Measurements from ENCODE around the gene MYOC.

MYOC gene

DNA sequence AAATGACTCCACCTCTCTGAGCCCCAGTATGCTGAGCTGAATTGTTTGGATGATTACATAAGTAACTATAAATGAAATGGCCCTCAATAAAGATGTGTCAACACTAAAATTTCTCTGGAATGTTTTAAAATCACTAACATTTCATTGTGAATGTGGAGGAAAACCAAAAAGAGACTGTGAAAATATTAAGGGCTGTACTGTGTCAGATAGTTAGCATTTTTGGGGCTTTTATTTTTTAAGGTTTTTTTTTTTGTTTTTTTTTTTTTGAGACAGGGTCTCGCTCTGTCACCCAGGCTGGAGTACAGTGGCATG lies 6.3 kb downstream of the MYOC start:
- no peak overlapping the region for H3K4me3 ChIP-seq (ENCODE audit: low read depth, low read length)
- DNase-seq (ENCODE audit: low read depth): no peak
- TF ChIP-seq, protein P1, sequence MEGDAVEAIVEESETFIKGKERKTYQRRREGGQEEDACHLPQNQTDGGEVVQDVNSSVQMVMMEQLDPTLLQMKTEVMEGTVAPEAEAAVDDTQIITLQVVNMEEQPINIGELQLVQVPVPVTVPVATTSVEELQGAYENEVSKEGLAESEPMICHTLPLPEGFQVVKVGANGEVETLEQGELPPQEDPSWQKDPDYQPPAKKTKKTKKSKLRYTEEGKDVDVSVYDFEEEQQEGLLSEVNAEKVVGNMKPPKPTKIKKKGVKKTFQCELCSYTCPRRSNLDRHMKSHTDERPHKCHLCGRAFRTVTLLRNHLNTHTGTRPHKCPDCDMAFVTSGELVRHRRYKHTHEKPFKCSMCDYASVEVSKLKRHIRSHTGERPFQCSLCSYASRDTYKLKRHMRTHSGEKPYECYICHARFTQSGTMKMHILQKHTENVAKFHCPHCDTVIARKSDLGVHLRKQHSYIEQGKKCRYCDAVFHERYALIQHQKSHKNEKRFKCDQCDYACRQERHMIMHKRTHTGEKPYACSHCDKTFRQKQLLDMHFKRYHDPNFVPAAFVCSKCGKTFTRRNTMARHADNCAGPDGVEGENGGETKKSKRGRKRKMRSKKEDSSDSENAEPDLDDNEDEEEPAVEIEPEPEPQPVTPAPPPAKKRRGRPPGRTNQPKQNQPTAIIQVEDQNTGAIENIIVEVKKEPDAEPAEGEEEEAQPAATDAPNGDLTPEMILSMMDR (IDR thresholded peaks at IDR 0.05; ENCODE audit: insufficient read depth, low read depth, low read length, missing control alignments): no peak

DNA sequence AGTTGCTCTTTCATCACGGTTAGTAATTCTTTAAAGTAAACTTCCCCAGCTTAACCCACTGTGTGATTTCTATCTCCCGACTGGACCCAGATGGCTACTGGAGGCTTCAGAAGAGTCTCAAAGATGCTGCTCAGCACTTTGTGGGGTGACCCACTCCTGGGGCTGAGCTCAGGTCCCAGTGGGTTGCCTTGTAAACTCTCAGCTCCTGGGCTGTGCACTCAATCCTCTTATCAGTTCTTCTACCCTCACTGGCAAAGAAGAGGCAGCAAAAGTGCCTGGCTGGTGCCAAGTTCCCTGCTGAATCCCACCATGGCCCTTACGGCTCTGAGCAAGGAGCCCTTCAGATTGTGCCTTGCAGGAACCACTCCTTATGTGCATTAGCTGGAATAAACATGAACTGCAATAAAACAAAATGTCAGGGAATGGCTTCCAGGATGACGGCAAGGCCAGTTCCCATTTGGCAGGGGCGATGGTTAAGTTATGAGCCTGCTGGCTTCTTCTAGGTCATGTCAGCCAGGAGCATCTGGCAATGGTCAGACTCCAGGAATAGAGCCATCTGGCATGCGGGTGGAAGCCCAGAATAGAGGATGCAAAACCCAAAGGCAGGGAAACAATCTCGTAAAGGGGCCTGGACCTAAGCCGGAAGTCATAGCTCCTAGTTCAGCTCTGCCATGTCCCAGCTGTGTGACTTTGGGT lies 6.8 kb downstream of the MYOC start:
- no peak overlapping the region for H3K4me3 ChIP-seq (ENCODE audit: low read depth, low read length)
- DNase-seq (ENCODE audit: low read depth): no peak
- TF ChIP-seq, protein P1 (IDR thresholded peaks at IDR 0.05; ENCODE audit: insufficient read depth, low read depth, low read length, missing control alignments): no peak

DNA sequence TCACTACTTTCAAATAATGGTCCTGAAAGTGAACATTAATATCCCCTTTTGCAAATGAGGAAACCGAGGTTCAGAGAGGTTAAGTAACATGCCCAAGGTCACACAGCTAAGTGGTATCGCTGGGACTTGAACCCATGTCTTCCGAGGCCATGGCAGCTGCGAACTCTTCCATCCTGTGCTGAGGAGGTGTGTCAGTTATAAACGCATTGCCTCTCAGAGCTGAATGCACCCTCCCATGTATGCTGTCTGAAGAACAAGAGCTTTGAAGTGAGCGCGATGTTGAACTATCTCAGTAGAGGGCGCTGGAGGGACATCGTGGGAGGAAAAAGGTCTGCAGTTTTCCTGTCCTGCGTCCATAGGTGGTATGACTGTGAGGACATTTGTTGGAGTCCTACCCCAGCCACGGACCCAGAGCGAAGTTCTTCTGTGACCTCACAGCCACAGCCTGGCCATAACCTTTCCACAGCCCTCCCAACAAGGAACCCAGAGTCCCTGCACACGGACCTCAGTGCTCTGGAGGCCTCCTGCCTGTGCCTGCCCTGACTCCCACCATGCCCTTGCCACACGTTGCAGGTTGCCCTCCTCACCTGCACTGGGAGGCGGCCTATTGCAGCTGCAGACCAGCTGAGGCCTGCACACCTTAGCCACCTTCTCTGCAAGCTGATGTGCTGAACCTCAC lies 7.5 kb downstream of the MYOC start:
- TF ChIP-seq, protein P1 (IDR thresholded peaks at IDR 0.05; ENCODE audit: insufficient read depth, low read depth, low read length, missing control alignments): peak; percentile 81
- no peak overlapping the region for H3K4me3 ChIP-seq (ENCODE audit: low read depth, low read length)
- DNase-seq (ENCODE audit: low read depth): peak; percentile 84

DNA sequence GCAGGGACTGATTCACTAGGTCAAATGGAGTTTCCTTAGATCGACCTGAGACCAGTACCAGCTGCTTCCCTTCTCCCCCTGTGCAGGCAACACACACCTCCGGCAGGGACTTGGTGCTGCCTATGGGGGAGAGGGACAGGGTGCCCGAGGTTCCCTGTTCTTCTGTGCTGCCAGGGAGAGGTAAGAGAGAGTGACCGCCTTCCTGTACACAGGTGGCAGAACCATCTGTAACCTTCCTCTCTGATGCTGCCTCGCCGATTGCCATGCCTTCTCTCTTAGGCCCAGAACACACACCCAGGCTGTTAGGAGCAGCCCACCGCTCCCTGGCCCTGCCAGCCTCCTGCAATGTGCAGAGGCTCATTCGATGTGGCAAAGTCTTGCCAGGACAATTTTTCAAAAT lies 9.3 kb downstream of the MYOC start:
- TF ChIP-seq, protein P1 (IDR thresholded peaks at IDR 0.05; ENCODE audit: insufficient read depth, low read depth, low read length, missing control alignments): no peak
- no peak overlapping the region for H3K4me3 ChIP-seq (ENCODE audit: low read depth, low read length)
- DNase-seq (ENCODE audit: low read depth): no peak

DNA sequence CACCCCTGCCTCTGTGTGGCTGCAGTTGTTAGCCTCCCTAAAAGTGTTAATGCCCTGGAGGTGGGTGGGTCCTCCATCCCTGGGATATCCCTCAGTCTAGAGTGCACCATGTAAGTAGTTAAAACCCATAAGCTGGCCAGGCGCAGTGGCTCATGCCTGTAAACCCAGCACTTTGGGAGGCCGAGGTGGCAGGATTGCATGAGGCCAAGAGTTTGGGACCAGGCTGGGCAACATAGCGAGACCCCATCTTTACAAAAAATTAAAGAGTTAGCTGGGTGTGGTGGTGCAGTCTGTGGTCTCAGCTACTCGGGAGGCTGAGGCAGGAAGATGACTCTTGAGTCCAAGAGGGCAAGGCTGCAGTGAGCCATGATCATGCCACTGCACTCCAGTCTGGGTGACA lies 10.3 kb downstream of the MYOC start:
- TF ChIP-seq, protein P1 (IDR thresholded peaks at IDR 0.05; ENCODE audit: insufficient read depth, low read depth, low read length, missing control alignments): no peak
- no peak overlapping the region for H3K4me3 ChIP-seq (ENCODE audit: low read depth, low read length)
- no peak for DNase-seq (ENCODE audit: low read depth)

DNA sequence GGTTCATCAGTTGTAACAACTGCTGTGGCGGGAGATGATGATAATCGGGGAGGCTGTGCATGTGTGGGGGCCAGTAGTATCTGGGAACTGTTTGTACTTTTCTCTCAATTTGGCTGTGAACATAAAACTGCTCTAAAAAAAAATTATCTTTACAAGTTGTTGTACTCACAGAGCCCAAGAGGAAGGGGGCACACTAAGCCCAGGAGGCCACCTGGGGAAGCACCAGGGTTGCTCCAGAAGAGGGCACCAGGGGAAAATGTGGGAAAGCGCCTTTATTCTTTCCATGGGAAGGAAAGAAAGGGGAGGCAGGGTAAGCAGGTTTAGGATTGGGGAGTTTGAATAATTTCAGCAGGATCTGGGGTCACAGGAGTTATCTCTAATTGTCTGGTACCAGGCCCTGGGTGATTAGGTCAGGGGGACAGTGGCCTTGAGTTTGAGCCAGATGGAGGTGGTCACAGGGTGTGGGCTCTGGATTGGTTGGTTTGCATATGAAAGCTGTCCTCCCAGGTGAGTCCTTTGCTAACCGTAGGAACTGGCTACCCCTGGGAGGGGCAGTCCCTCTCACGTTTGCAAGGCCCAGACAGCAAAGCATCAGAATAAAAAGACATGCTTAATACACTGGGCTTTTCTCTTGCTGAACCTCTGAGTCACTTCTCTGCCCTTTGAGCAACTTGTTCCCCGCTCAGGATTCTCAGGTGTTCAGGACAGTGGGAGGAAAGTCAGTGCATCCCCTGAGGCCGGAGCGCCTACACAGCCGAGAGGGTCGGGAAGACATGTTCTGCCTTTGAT lies 11.2 kb downstream of the MYOC start:
- DNase-seq (ENCODE audit: low read depth): no peak
- no peak overlapping the region for H3K4me3 ChIP-seq (ENCODE audit: low read depth, low read length)
- TF ChIP-seq, protein P1 (IDR thresholded peaks at IDR 0.05; ENCODE audit: insufficient read depth, low read depth, low read length, missing control alignments): no peak

Data from GM12865 (cell line).